MM.1S (cell line): ENCODE results near the gene SLC24A3.

Experiments
- EZH2 ChIP-seq: fragments of 300-600 bp; sonication (generic); optimal IDR thresholded peaks from 2 replicates; pipeline ENCODE3; 2017; ENCODE audit warnings: low read depth, mild to moderate bottlenecking, antibody characterized with exemption, low read length, mixed read lengths
- EZH2phosphoT487 ChIP-seq: fragments of 300-600 bp; sonication (generic); IDR thresholded peaks from 2 replicates; pipeline ENCODE4 v1.6.1; 2018; ENCODE audit warnings: antibody characterized with exemption, low read length
- TF ChIP-seq, protein P1 (sequence below): fragments of 300-600 bp; sonication (generic); IDR thresholded peaks from 2 replicates; pipeline ENCODE4 v1.5.1; 2016; ENCODE audit warnings: antibody characterized with exemption, low read length, mixed read lengths

DNA sequence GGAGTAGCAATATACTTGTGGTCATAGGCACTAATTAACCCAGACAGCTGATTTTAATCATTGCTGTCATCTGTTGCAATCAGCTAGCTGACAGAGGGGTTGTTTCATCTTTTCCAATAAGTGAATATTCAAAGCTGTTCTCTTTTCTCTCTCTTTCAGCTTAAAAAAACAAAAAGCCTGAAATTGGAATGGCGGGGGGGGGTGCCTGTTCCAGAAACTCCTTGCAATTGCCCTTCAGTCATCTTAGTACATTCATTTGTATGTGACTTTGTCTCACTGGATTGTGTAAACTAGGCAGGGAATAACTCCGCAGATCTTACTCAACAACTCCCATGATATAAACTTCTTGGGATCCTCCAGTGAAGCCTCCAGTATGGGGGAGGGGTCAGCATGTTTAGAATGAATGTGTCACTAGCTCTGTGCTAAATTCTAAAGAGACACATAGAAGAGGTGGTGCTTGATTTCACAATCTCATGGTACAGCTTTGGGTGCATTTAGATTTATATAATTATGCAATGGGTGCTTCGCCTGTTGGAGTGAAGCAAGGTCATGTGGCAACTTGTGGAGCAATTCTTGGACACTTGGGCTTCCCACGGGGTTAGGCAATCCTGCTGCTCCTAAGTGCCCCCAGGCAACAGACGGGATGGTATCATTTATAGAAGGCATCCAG, 40.1 kb downstream of the SLC24A3 start:
- TF ChIP-seq, protein P1, sequence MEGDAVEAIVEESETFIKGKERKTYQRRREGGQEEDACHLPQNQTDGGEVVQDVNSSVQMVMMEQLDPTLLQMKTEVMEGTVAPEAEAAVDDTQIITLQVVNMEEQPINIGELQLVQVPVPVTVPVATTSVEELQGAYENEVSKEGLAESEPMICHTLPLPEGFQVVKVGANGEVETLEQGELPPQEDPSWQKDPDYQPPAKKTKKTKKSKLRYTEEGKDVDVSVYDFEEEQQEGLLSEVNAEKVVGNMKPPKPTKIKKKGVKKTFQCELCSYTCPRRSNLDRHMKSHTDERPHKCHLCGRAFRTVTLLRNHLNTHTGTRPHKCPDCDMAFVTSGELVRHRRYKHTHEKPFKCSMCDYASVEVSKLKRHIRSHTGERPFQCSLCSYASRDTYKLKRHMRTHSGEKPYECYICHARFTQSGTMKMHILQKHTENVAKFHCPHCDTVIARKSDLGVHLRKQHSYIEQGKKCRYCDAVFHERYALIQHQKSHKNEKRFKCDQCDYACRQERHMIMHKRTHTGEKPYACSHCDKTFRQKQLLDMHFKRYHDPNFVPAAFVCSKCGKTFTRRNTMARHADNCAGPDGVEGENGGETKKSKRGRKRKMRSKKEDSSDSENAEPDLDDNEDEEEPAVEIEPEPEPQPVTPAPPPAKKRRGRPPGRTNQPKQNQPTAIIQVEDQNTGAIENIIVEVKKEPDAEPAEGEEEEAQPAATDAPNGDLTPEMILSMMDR: no peak
- TF ChIP-seq EZH2: no peak
- no peak for TF ChIP-seq EZH2phosphoT487
